ENCODE results near the gene AGPS.

Gene AGPS

DNA sequence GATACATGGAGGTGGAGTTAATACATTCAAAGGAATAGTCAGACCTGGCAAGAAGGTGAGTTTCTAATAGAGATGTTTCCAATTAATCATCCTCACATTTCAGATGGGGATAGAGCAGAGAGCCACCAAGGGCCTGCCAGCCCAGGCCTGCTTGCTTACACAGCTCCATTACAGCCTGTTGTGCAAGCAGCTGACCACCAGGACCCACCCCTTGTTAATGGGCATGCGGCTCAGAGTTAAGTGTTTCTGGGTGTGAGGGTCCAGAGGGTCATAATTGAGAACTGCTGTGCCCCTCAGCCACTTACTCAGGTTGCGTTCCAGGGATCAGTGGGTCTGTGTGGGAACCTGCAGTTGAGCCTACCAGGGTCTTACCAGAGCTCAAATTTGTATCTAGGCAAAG is 199.8 kb downstream of the AGPS start:
- no peak for DNase-seq (ENCODE audit: low read depth)

DNA sequence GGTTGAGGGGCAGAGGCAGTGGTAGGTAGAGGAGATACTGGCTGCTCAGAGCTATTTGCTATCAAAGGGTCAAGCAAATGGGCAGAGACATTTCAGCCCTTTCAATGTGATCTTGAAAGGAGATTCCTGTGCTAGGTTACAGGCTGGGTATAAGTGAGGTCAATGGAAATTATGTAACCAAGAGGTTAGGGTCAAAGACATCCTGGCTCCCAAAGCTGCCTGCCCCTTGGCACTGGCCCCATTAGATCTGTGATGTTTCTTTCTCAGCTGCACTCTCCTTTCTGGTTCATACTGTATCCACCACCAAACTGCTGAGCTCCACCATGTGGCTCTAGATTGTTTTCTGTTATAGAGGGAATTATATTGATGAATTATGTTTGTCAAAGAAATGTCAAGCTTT is 200.4 kb downstream of the AGPS start:
- no peak for DNase-seq (ENCODE audit: low read depth)

DNA sequence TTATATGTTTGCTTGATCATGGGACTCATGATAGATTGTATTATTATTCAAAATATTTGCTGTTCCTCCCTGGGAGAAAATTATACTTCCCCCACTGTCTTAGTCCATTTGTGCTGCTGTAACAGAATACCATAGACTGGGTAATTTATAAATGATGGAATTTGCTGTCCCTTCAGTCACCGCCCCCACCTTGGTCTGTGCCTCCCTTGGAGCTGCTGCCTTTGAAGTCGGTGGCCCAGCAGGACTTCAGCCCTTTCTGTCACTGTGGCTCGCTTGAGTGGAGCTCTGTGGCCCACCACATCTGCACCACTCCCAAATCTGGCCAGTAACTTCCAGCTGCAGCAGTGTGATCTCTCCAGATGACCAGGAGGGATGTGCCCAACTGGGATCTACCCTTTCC is 200.8 kb downstream of the AGPS start:
- DNase-seq (ENCODE audit: low read depth): no peak
